ENCODE measurements around the gene ZCCHC13. TPM values are rescaled to one million over a fixed set of nuclear protein-coding genes. Genes with fewer than 3 reads are reported as not detected.

ZCCHC13 gene
- total and polyA plus RNA-seq, 9 of the 15 experiments (the other 6 are each of a cell fraction or from before 2014, with no cell fraction given): not detected

DNA sequence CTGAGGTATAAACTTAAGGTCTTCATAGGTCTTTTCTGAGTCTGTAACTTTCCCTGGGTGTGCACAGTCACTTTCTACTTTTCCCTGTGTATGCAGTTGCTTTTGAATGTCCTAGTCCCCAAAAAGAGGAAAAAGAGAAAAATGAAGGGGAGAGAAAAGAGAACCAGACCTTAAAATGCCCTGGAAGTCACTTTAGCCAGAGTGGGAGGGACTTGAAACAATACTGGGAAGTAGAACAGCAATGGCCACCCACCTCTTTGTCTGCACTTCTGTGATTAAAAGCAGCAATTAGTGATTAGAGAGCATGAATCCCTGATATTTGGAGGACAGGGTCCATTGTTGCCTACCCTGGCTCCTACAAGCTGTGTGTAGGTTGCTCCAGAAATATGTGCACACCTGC, 36.1 kb downstream of the ZCCHC13 start:
- POLR2A ChIA-PET: no interaction called here
- H3K9ac ChIP-seq (ENCODE audit: insufficient read depth in 1 of 2, low read depth in 2 of 2, low read length in 2 of 2): no peak overlapping the region
- H3K9me3 ChIP-seq (replicated peaks; ENCODE audit: control insufficient read depth, insufficient read depth, low read depth, low read length): no peaks in the 10 kb centered on the region
- DNase-seq (ENCODE audit: extremely low read depth in 1 of 4, low spot score in 3 of 4) (no peak), ATAC-seq (no peak), FAIRE-seq (no peak)
- H3K27me3 ChIP-seq (ENCODE audit: control insufficient read depth in 2 of 2, insufficient read depth in 2 of 2, low read length in 2 of 2): no peaks in the 10 kb centered on the region
- no peaks in the 10 kb centered on the region for H3K9me1 ChIP-seq (ENCODE audit: control insufficient read depth, insufficient read depth, low read length)
- H3K4me2 ChIP-seq (ENCODE audit: insufficient read depth, low read length): no peak overlapping the region
- no peak overlapping the region for H2AFZ ChIP-seq (ENCODE audit: low read depth, low read length)
- intact Hi-C loops (cut with micrococcal nuclease): loop anchor here (5.0 to 10.0 kb wide), 3 partner anchors 48 to 323 kb away; no protein-coding TSS in a partner anchor
- in situ Hi-C loops (cut with MboI): loop anchor here (10.0 kb wide), 1 partner anchor 485 kb away; the partner anchor contains the start of gene XIST
- no peak overlapping the region for H3K27ac ChIP-seq (ENCODE audit: extremely low read depth, low read depth, low read length)
- H3K79me2 ChIP-seq (ENCODE audit: control insufficient read depth, insufficient read depth, low read length): no peaks in the 10 kb centered on the region
- BruUV-seq (replicated peaks): no TSS peak
- H4K20me1 ChIP-seq (replicated peaks; ENCODE audit: control insufficient read depth, insufficient read depth, low read length): no peaks in the 10 kb centered on the region
- peaks cover 0 to 2% of the 10 kb centered on the region in 2 experiments; a peak in 1 of 5 replicates for H3K4me1 ChIP-seq (replicated peaks in 1 of 2; ENCODE audit: control insufficient read depth in 2 of 2, insufficient read depth in 2 of 2, low read length in 2 of 2)
- H3K36me3 ChIP-seq (ENCODE audit: control insufficient read depth, insufficient read depth, low read length): no peaks in the 10 kb centered on the region
- no peak overlapping the region for H3K4me3 ChIP-seq
- CTCF ChIA-PET (ENCODE audit: low intra/inter-chr PET ratio): no interaction called here
- no peak for TF ChIP-seq TRIM28 (IDR thresholded peaks at IDR 0.05)
- no peak for TF ChIP-seq FOXP1 (CRISPR knock-in tag; IDR thresholded peaks at IDR 0.05)
- no peak for TF ChIP-seq FOXJ3 (CRISPR knock-in tag; IDR thresholded peaks at IDR 0.05)
- no peak for TF ChIP-seq RBM39 (optimal IDR thresholded peaks at IDR 0.05; ENCODE audit: low read depth, low read length)
- TF ChIP-seq RFX7 (CRISPR knock-in tag; IDR thresholded peaks at IDR 0.05): no peak
- TF ChIP-seq ZNF699 (CRISPR knock-in tag; IDR thresholded peaks at IDR 0.05; ENCODE audit: insufficient replicate concordance): no peak
- no peak for TF ChIP-seq ZNF407 (IDR thresholded peaks at IDR 0.05; ENCODE audit: low read depth)

Data from K562 (cell line).